SHP77 treated with DMSO at 0.1 percent for 48 hours (cell line): ENCODE measurements around the gene FAM200A.
"Not testable (repeated sequence)": the region's sequence is repeated elsewhere in the genome, so short reads cannot be mapped to it uniquely, and the experiment has no call there.

Experiments
- DNase-seq: peaks from one replicate; lab custom pipeline; 2025; lab: John Stamatoyannopoulos, UW

The FAM200A gene

GRCh38 chr7:99559175-99559915 lies 7.4 kb upstream of the FAM200A start:
- DNase-seq = no peak

GRCh38 chr7:99558306-99559174 lies 6.6 kb upstream of the FAM200A start, which contains the start of gene ZNF655:
ZNF655 (plus strand) TSS chr7:99558642; CDS start chr7:99560560, 1,918 bp downstream.
- DNase-seq = peak; percentile 73

- DNase-seq = no peak
Observed at GRCh38 chr7:99557940-99558305, 6.0 kb upstream of the FAM200A start.

GRCh38 chr7:99557196-99557607 lies 5.3 kb upstream of the FAM200A start:
- no peak for DNase-seq

- no peak for DNase-seq
Observed at GRCh38 chr7:99554939-99555338, 3.0 kb upstream of the FAM200A start.

GRCh38 chr7:99553039-99553438 lies 1.1 kb upstream of the FAM200A start:
- no peak for DNase-seq

GRCh38 chr7:99551334-99551733 lies 580 bp downstream of the FAM200A start:
- no peak for DNase-seq

- not testable (repeated sequence) for DNase-seq
Observed at GRCh38 chr7:99549545-99549944, 2.4 kb downstream of the FAM200A start.

- not testable (repeated sequence) for DNase-seq
Observed at GRCh38 chr7:99545308-99545707, 6.6 kb downstream of the FAM200A start.

GRCh38 chr7:99543916-99544315 lies 8.0 kb downstream of the FAM200A start:
- no peak for DNase-seq

- no peak for DNase-seq
Observed at GRCh38 chr7:99543081-99543671, 8.7 kb downstream of the FAM200A start.

GRCh38 chr7:99541212-99541611 lies 10.7 kb downstream of the FAM200A start:
- no peak for DNase-seq

GRCh38 chr7:99540542-99540941 lies 11.4 kb downstream of the FAM200A start:
- DNase-seq = no peak

- no peak for DNase-seq
Observed at GRCh38 chr7:99539213-99539811, 12.6 kb downstream of the FAM200A start.

GRCh38 chr7:99535667-99536066 lies 16.2 kb downstream of the FAM200A start:
- DNase-seq = no peak

- DNase-seq = no peak
Observed at GRCh38 chr7:99531354-99531765, 20.6 kb downstream of the FAM200A start.

GRCh38 chr7:99525713-99526440 lies 26.0 kb downstream of the FAM200A start:
- DNase-seq = no peak

- no peak for DNase-seq
Observed at GRCh38 chr7:99521399-99521798, 30.5 kb downstream of the FAM200A start.

GRCh38 chr7:99514050-99514449 lies 37.9 kb downstream of the FAM200A start:
- no peak for DNase-seq

GRCh38 chr7:99505324-99505662 lies 46.6 kb downstream of the FAM200A start:
- DNase-seq = no peak

- DNase-seq = peak; percentile 90
Observed at GRCh38 chr7:99504603-99505323, 47.2 kb downstream of the FAM200A start, which contains the start of gene ZKSCAN5. ZKSCAN5 (plus strand) TSS chr7:99504662; CDS start chr7:99506045, 1,383 bp downstream.
